Prostate gland (tissue), 2 donors: ENCODE results near the gene GRID1. TPM values are rescaled to one million over a fixed set of nuclear protein-coding genes. Genes with fewer than 3 reads are reported as not detected.

ENCODE experiments used
- DNase-seq: peaks from one replicate; pipeline ENCODE4 v3.0.0-alpha.2; 2019; ENCODE audit warnings: low spot score
- H3K27ac ChIP-seq, 2 donors: fragments of 200-600 bp; sonication (generic); 2 replicates each; pipeline ENCODE4 v1.5.1; 2017 to 2019
- H3K27me3 ChIP-seq: fragments of 200-600 bp; sonication (generic); replicated peaks from 2 replicates; pipeline ENCODE4 v1.5.1; 2019; ENCODE audit not compliant: insufficient read depth
- H3K36me3 ChIP-seq, 2 donors: fragments of 200-600 bp; sonication (generic); 1 replicate in 1 of 2; 2 replicates in 1 of 2; pipeline versions ENCODE4 v1.5.1 to v1.8.1; 2017 to 2019
- H3K4me1 ChIP-seq: fragments of 200-600 bp; sonication (generic); replicated peaks from 2 replicates; pipeline ENCODE4 v1.5.1; 2019
- H3K4me3 ChIP-seq, 2 donors: fragments of 200-600 bp; sonication (generic); 2 replicates each; pipeline ENCODE4 v1.5.1; 2017 to 2019
- H3K9me3 ChIP-seq: fragments of 200-600 bp; sonication (generic); 2 replicates; pipeline ENCODE4 v1.5.1; 2017
- POLR2A ChIP-seq: fragments of 450-650 bp; IDR thresholded peaks from one replicate; pipeline ENCODE4 v1.6.1; 2016; ENCODE audit warnings: antibody characterized with exemption, mild to moderate bottlenecking
- POLR2AphosphoS5 ChIP-seq: sonication (generic); formaldehyde crosslinking; IDR thresholded peaks from one replicate; pipeline ENCODE4 v1.6.1; 2017; ENCODE audit warnings: antibody characterized with exemption
- WGBS: methylation state at CpG from one replicate; pipeline ENCODE4 v1.1.5; 2018; 5-methylcytosine and 5-hydroxymethylcytosine counted together
- intact Hi-C: fragments of 100-400 bp; cut with DNase I; formaldehyde crosslinking; loops from one replicate; pipeline ENCODE4 v1.14.2; 2022
- total RNA-seq, 2 donors: library from RNA; depleted of rRNA; stranded (reverse); fragments of >200 nt; gene quantifications; one replicate each; pipeline ENCODE4 v1.1.0, GENCODE V29; 2016
- TF ChIP-seq, protein P1 (sequence below), 4 experiments: fragments of 200-600 bp in 2 of 4; fragments of 450-650 bp in 2 of 4; sonication (generic) in 2 of 4; IDR thresholded peaks; 1 replicate in 3 of 4; 2 replicates in 1 of 4; pipeline ENCODE4 v1.5.1; 2016 to 2019; ENCODE audit warnings: antibody characterized with exemption in 4 of 4, mild to moderate bottlenecking in 2 of 4, moderate library complexity in 2 of 4

The GRID1 gene
- total RNA-seq, 2 donors from 2014 or later, result 1.0 to 10.0 TPM

DNA sequence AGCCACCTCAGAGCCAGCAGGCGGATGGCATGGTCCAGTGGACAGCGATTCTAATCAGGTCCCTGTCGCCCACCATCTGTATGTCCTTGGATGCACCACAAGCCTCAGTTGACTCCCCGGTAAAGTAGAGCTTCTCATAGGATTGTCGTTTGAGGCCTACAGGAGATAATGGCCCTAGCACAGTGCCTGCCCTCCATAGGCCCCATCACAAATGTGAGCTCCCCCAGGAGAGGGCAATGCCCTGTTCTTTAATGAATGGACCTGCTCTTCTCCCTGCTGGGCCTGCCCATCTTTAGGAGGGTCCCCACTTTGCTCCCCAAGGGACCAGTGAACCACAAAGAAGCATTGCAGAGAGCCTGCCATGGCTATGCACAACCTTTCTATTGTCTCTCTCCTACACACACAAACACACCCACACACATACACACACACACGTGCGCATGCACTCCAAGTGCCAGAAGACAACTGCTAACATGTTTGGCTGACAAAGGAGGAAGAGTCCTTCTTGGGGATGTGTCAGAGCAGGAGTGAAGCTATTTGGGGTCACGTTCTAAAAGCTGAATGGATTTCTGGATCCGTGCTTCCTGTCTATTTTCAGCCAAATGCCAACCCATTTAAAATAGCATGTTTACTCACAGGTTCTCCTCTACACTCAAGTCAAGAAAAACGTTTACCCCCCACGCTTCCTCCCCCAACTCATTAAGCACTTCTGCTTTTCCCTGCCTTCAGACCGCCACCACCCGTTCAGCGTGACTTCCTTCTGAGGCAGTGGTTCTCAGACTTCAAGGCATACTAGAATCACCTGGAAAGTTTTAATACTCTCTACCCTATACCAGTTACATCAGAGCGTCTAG lies 196.1 kb downstream of the GRID1 start:
- intact Hi-C loops, result no loop called here

DNA sequence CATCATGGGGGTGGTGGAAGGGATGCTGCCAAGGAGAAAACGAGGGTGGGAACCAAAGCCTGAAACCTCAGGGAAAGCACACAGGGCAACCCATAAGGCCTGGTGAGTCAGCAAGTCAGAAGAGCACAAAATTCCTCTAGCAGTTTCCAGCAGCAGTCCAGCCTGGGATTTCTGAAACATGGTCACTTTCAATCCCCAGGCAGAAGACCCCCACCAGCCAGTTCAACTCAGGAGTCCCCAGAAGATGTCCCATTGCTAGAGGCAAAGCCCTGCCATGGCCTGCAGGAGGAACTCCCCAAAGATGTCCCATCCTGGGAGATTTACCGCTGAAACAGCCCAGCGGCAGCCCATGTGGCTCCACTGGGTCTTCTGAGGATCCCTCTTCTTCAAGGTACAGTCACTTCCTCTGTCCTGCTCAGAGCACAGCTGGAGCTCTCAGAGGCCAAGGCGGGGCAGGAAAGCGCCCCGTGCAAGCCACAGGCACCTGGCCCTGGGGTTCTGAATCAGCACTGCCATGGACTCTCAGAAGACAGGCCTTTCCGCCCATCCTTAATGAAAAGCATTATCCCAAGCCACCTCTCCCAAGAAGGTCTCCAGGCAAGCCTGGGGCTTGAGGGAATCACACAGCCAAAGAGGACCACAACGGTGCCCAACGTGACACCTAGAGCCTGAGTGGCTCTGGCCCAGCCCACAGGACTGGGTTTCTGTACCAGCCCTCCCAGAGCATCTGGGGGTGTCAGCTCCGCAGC lies 196.9 kb downstream of the GRID1 start:
- H3K36me3 ChIP-seq, result no peaks in the 10 kb centered on the region
- no peaks in the 10 kb centered on the region for H3K27me3 ChIP-seq
- H3K9me3 ChIP-seq, result no peaks in the 10 kb centered on the region
- DNase-seq, result no peak
- H3K27ac ChIP-seq, result no peak overlapping the region
- H3K4me3 ChIP-seq, result no peak overlapping the region
- TF ChIP-seq, protein P1, sequence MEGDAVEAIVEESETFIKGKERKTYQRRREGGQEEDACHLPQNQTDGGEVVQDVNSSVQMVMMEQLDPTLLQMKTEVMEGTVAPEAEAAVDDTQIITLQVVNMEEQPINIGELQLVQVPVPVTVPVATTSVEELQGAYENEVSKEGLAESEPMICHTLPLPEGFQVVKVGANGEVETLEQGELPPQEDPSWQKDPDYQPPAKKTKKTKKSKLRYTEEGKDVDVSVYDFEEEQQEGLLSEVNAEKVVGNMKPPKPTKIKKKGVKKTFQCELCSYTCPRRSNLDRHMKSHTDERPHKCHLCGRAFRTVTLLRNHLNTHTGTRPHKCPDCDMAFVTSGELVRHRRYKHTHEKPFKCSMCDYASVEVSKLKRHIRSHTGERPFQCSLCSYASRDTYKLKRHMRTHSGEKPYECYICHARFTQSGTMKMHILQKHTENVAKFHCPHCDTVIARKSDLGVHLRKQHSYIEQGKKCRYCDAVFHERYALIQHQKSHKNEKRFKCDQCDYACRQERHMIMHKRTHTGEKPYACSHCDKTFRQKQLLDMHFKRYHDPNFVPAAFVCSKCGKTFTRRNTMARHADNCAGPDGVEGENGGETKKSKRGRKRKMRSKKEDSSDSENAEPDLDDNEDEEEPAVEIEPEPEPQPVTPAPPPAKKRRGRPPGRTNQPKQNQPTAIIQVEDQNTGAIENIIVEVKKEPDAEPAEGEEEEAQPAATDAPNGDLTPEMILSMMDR (IDR thresholded peaks at IDR 0.05), result no peak
- TF ChIP-seq POLR2AphosphoS5, result no peak
- TF ChIP-seq POLR2A, result no peak
- intact Hi-C loops, result no loop called here
- 88% methylated on average over 10 of the region's 10 CpGs for WGBS
- H3K4me1 ChIP-seq, result no peaks in the 10 kb centered on the region

More for the DNA sequence above, 196.1 kb downstream of the GRID1 start:
- 71% methylated on average over 15 of the region's 15 CpGs for WGBS
- Histone ChIP-seq H3K36me3 (no peaks in the 10 kb centered on the region), H3K27me3 (no peaks in the 10 kb centered on the region), H3K27ac (no peak overlapping the region), H3K4me3 (no peak overlapping the region), H3K9me3 (no peaks in the 10 kb centered on the region), H3K4me1 (no peaks in the 10 kb centered on the region)
- no peak for TF ChIP-seq POLR2AphosphoS5
- TF ChIP-seq POLR2A, result no peak
- TF ChIP-seq, protein P1 (IDR thresholded peaks at IDR 0.05), result no peak
- no peak for DNase-seq

DNA sequence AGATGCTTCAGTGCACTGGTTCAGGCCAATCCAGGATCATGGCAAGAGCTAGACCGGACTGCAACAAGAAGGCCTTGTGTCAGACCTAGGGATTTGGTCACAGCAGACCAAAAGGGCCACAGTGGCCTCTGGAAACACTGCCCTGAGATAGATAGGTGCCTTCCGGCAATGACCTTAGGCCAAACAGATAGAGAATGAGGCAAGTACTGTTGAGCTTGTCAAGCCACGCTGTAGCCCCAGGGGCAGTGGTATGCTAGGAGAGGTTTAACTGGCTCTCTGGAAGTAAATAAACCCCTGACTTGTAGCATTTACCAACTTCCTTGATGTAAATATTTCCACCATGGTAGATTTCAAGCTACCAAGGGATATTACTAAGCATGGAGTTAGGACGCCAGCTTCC lies 197.5 kb downstream of the GRID1 start:
- no peaks in the 10 kb centered on the region for H3K4me1 ChIP-seq
- H3K27me3 ChIP-seq, result no peaks in the 10 kb centered on the region
- no peak for DNase-seq
- no peaks in the 10 kb centered on the region for H3K9me3 ChIP-seq
- H3K36me3 ChIP-seq, result no peaks in the 10 kb centered on the region
- no peak overlapping the region for H3K27ac ChIP-seq
- no peak for TF ChIP-seq POLR2AphosphoS5
- TF ChIP-seq, protein P1 (IDR thresholded peaks at IDR 0.05), result no peak
- 89% methylated on average over 4 of the region's 4 CpGs for WGBS
- H3K4me3 ChIP-seq, result no peak overlapping the region
- intact Hi-C loops, result no loop called here

DNA sequence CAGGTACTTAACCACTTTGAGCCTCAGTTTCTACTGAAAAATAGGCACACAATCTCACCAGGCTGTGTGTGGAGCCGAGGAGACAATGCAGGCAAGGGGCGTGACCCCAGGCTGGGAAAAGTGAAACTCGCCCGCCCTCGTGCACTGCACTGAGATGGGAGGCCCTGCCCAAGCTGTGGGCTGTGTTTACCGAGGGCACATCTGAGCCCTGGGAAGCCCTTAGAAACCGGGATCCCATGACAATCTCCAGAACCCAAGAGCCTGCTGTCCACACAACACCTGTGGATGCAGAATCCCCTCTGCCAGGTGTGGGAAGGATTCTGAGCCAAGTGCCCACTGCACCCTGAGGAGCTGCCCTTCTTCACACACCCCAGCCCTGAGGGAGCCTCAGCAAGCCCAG lies 198.3 kb downstream of the GRID1 start:
- H3K27ac ChIP-seq, result no peak overlapping the region
- WGBS, result 51% methylated on average over 7 of the region's 7 CpGs
- H3K9me3 ChIP-seq, result no peaks in the 10 kb centered on the region
- TF ChIP-seq, protein P1 (IDR thresholded peaks at IDR 0.05), result no peak
- no peak for TF ChIP-seq POLR2A
- no peak for TF ChIP-seq POLR2AphosphoS5
- no peaks in the 10 kb centered on the region for H3K36me3 ChIP-seq
- DNase-seq, result no peak
- H3K4me1 ChIP-seq, result no peaks in the 10 kb centered on the region
- no peaks in the 10 kb centered on the region for H3K27me3 ChIP-seq
- intact Hi-C loops, result no loop called here
- H3K4me3 ChIP-seq, result no peak overlapping the region

DNA sequence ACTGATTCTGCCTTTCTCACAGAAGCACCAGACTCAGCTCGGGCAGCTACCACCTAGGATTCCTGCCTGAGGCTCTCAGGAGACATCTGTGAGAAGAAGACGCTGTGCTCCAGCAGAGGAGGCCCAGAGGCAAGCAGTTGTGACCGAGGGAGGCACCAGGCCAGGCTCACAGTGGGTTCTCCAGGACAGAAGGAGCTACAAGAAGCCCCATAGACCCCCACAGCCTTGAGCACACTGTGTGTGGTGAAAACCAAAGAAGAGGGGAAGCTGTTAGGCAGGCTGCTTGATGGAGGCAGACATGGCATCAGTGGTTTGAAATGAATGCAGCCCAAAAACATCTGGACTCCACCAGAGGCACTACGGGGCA lies 198.8 kb downstream of the GRID1 start:
- no peak for DNase-seq
- TF ChIP-seq, protein P1 (IDR thresholded peaks at IDR 0.05), result no peak
- TF ChIP-seq POLR2AphosphoS5 (no peak), POLR2A (no peak)
- Histone ChIP-seq H3K9me3 (no peaks in the 10 kb centered on the region), H3K27me3 (no peaks in the 10 kb centered on the region), H3K36me3 (no peaks in the 10 kb centered on the region), H3K4me3 (no peak overlapping the region), H3K4me1 (no peaks in the 10 kb centered on the region), H3K27ac (no peak overlapping the region)
- 77% methylated on average over 4 of the region's 4 CpGs for WGBS
- intact Hi-C loops, result no loop called here
